Endothelial cell of umbilical vein (primary cell): ENCODE results near the gene NFKBIA.

Experiments used
- CTCF ChIP-seq, 2 donors: IDR thresholded peaks; 1 replicate in 1 of 2; 2 replicates in 1 of 2; pipeline ENCODE4 v1.5.1; 2011; ENCODE audit warnings: low read length in 2 of 2, mild to moderate bottlenecking in 2 of 2, moderate library complexity in 2 of 2, control low read depth in 1 of 2, inconsistent platforms in 1 of 2, low read depth in 1 of 2; ENCODE audit not compliant: insufficient read depth in 1 of 2; ENCODE audit errors: extremely low read depth in 1 of 2
- EZH2 ChIP-seq: IDR thresholded peaks from 2 replicates; pipeline ENCODE4 v1.6.1; 2012; ENCODE audit warnings: borderline replicate concordance, low read depth, mild to moderate bottlenecking, moderate library complexity, low read length, inconsistent platforms; ENCODE audit not compliant: severe bottlenecking
- FOS ChIP-seq: IDR thresholded peaks from 2 replicates; pipeline ENCODE4 v1.6.1; 2011; ENCODE audit warnings: mild to moderate bottlenecking, low read length, moderate library complexity, borderline replicate concordance; ENCODE audit not compliant: insufficient read depth
- GATA2 ChIP-seq: IDR thresholded peaks from 2 replicates; pipeline ENCODE4 v1.7.0; 2011; ENCODE audit warnings: low read depth, mild to moderate bottlenecking, moderate library complexity, mixed read lengths, low read length; ENCODE audit not compliant: insufficient read length, insufficient read depth
- JUN ChIP-seq: IDR thresholded peaks from 2 replicates; pipeline ENCODE4 v1.6.1; 2011; ENCODE audit warnings: borderline replicate concordance, low read depth; ENCODE audit not compliant: insufficient read length, insufficient read depth
- POLR2AphosphoS5 ChIP-seq: IDR thresholded peaks from 2 replicates; pipeline ENCODE4 v1.6.1; 2012; ENCODE audit warnings: low read depth, mild to moderate bottlenecking, control low read depth, low read length, moderate library complexity; ENCODE audit not compliant: insufficient read depth

DNA sequence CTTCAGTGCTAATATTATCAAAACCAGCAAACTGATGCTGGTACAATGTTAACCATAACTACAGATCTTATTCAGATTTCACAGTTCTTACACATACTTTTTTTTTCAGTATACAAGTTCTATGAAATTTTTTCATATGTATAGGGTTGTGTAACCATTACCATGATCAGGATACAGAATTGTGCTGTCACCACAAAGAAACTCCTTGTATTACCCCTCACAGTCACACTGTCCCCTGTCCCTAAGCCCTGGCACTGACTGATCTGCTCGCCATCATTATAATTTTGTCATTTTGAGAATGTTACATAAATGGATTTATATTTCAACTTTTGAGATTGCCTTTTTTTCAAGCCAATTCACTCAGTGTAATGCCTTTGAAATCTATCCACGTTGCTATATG is 21.3 kb upstream of the NFKBIA start:
- TF ChIP-seq POLR2AphosphoS5 (no peak), CTCF (IDR thresholded peaks at IDR 0.05; ENCODE audit: extremely low read depth in 1 of 2, insufficient read depth in 1 of 2, low read depth in 1 of 2, low read length in 2 of 2) (no peak), GATA2 (no peak), FOS (no peak), JUN (no peak), EZH2 (no peak)
